Esophagus (tissue), 2 donors: ENCODE results near the gene CSNK1G1. TPM values are rescaled to one million over a fixed set of nuclear protein-coding genes. Genes with fewer than 3 reads are reported as not detected.
A peak's percentile ranks its signal among the peaks of the same experiment; 100 is the strongest.

Experiments used
- H3K27ac ChIP-seq, 2 donors: one replicate each; pipeline ENCODE4 v1.5.1; 2013; ENCODE audit warnings: low read depth in 2 of 2, mild to moderate bottlenecking in 2 of 2, inconsistent platforms in 1 of 2, low read length in 1 of 2, moderate library complexity in 1 of 2
- H3K27me3 ChIP-seq, 2 donors: one replicate each; pipeline ENCODE4 v1.6.1; 2013; ENCODE audit warnings: low read length in 2 of 2, control low read depth in 1 of 2, mild to moderate bottlenecking in 1 of 2; ENCODE audit not compliant: insufficient read depth in 2 of 2, control insufficient read depth in 1 of 2
- H3K36me3 ChIP-seq, 2 donors: one replicate each; pipeline ENCODE4 v1.6.1; 2013; ENCODE audit warnings: low read length in 1 of 2; ENCODE audit not compliant: control insufficient read depth in 2 of 2, insufficient read depth in 2 of 2
- H3K4me1 ChIP-seq, 2 donors: one replicate each; pipeline ENCODE4 v1.6.1; 2013; ENCODE audit warnings: low read length in 1 of 2; ENCODE audit not compliant: control insufficient read depth in 2 of 2, insufficient read depth in 2 of 2
- H3K4me3 ChIP-seq, 2 donors: one replicate each; pipeline ENCODE4 v1.5.1; 2013; ENCODE audit warnings: low read length in 2 of 2, mild to moderate bottlenecking in 2 of 2, low read depth in 1 of 2, moderate library complexity in 1 of 2
- H3K9me3 ChIP-seq, 2 donors: one replicate each; pipeline ENCODE4 v1.6.1; 2013; ENCODE audit warnings: mild to moderate bottlenecking in 2 of 2, low read depth in 1 of 2, low read length in 1 of 2, moderate library complexity in 1 of 2; ENCODE audit not compliant: control insufficient read depth in 2 of 2, insufficient read depth in 1 of 2
- WGBS, 2 donors: extraction: QIAGEN DNeasy Blood & Tissue Kit; methylation state at CpG; one replicate each; pipeline ENCODE4 v1.1.7; 2013; 5-methylcytosine and 5-hydroxymethylcytosine counted together
- polyA plus RNA-seq, 2 donors: library from polyadenylated mRNA; stranded (reverse); fragments of 200-250 nt; gene quantifications; one replicate each; pipeline ENCODE4 v1.2.3, GENCODE V29; 2013
- donor health status: healthy with polysubstance abuse.
- donor health status: Bipolar disorder and iron deficiency.

The CSNK1G1 gene
- polyA plus RNA-seq, 2 donors, result 3.8 to 4.6 TPM

- H3K4me3 ChIP-seq, result peak overlapping the region; percentile 34 to 96
- 54 to 56% methylated on average over 14 of the region's 14 CpGs for WGBS, 2 donors
Observed at GRCh38 chr15:64163659-64164362, 192.2 kb downstream of the CSNK1G1 start.

GRCh38 chr15:64162869-64163658, 192.9 kb downstream of the CSNK1G1 start, which contains the start of gene PPIB:
PPIB (minus strand) TSS chr15:64163022; CDS start chr15:64162986, 36 bp downstream.
- WGBS, 2 donors, result 0% methylated on average over 45 to 69 of the region's 69 CpGs
- peak within 1 kb of the TSS; percentile 92 to 95 for H3K27ac ChIP-seq
- H3K27me3 ChIP-seq, result no peaks in the 10 kb centered on the region
- H3K4me1 ChIP-seq, result peaks cover 4 to 5% of the 10 kb centered on the region in 2 donors
- H3K36me3 ChIP-seq, result peaks cover 14 to 21% of the 10 kb centered on the region in 2 donors
- peak within 1 kb of the TSS; percentile 96 to 97 for H3K4me3 ChIP-seq
- H3K9me3 ChIP-seq, result no peaks in the 10 kb centered on the region

More at GRCh38 chr15:64163659-64164362, 192.2 kb downstream of the CSNK1G1 start:
- Histone ChIP-seq H3K27ac (peak overlapping the region; percentile 81 to 93), H3K27me3 (no peaks in the 10 kb centered on the region), H3K9me3 (no peaks in the 10 kb centered on the region), H3K4me1 (peaks cover 4 to 5% of the 10 kb centered on the region in 2 donors), H3K36me3 (peaks cover 10 to 14% of the 10 kb centered on the region in 2 donors)

GRCh38 chr15:64162478-64162868, 193.5 kb downstream of the CSNK1G1 start:
- WGBS, 2 donors, result 1% methylated on average over 21 of the region's 21 CpGs
- peak overlapping the region; percentile 92 to 95 for H3K27ac ChIP-seq
- H3K4me1 ChIP-seq, result peaks cover 4 to 5% of the 10 kb centered on the region in 2 donors
- peak overlapping the region; percentile 96 to 97 for H3K4me3 ChIP-seq
- no peaks in the 10 kb centered on the region for H3K27me3 ChIP-seq
- H3K9me3 ChIP-seq, result no peaks in the 10 kb centered on the region
- peaks cover 18 to 25% of the 10 kb centered on the region in 2 donors for H3K36me3 ChIP-seq

GRCh38 chr15:64161688-64162477, 194.1 kb downstream of the CSNK1G1 start:
- peak overlapping the region in 1 of 2 donors; percentile 92 for H3K27ac ChIP-seq
- no peaks in the 10 kb centered on the region for H3K27me3 ChIP-seq
- peaks cover 22 to 29% of the 10 kb centered on the region in 2 donors for H3K36me3 ChIP-seq
- H3K4me3 ChIP-seq, result peak overlapping the region; percentile 96 to 97
- no peaks in the 10 kb centered on the region for H3K9me3 ChIP-seq
- WGBS, 2 donors, result 50% methylated on average over 12 of the region's 12 CpGs
- H3K4me1 ChIP-seq, result peaks cover 4 to 5% of the 10 kb centered on the region in 2 donors

GRCh38 chr15:64158363-64159134, 197.4 kb downstream of the CSNK1G1 start:
- 83 to 86% methylated on average over 11 of the region's 11 CpGs for WGBS, 2 donors
- Histone ChIP-seq H3K4me1 (peaks cover 4 to 5% of the 10 kb centered on the region in 2 donors), H3K4me3 (no peak overlapping the region), H3K9me3 (no peaks in the 10 kb centered on the region), H3K27ac (no peak overlapping the region), H3K36me3 (peaks cover 40 to 41% of the 10 kb centered on the region in 2 donors), H3K27me3 (no peaks in the 10 kb centered on the region)

GRCh38 chr15:64157599-64158125, 198.3 kb downstream of the CSNK1G1 start:
- 89 to 91% methylated on average over 1 of the region's 1 CpG for WGBS, 2 donors
- Histone ChIP-seq H3K36me3 (peaks cover 40 to 41% of the 10 kb centered on the region in 2 donors), H3K4me3 (no peak overlapping the region), H3K4me1 (peaks cover 4 to 5% of the 10 kb centered on the region in 2 donors), H3K27ac (no peak overlapping the region), H3K9me3 (no peaks in the 10 kb centered on the region), H3K27me3 (no peaks in the 10 kb centered on the region)

GRCh38 chr15:64156652-64157331, 199.2 kb downstream of the CSNK1G1 start:
- H3K4me1 ChIP-seq, result peaks cover 4 to 9% of the 10 kb centered on the region in 2 donors
- 88 to 90% methylated on average over 16 of the region's 16 CpGs for WGBS, 2 donors
- H3K9me3 ChIP-seq, result no peaks in the 10 kb centered on the region
- no peak overlapping the region for H3K4me3 ChIP-seq
- H3K27ac ChIP-seq, result no peak overlapping the region
- H3K27me3 ChIP-seq, result no peaks in the 10 kb centered on the region
- H3K36me3 ChIP-seq, result peaks cover 40 to 41% of the 10 kb centered on the region in 2 donors

GRCh38 chr15:64155802-64156651, 199.9 kb downstream of the CSNK1G1 start:
- H3K36me3 ChIP-seq, result peaks cover 40 to 41% of the 10 kb centered on the region in 2 donors
- peaks cover 0 to 9% of the 10 kb centered on the region in 2 donors for H3K4me1 ChIP-seq
- 89 to 90% methylated on average over 15 of the region's 15 CpGs for WGBS, 2 donors
- H3K27me3 ChIP-seq, result peaks cover 0 to 2% of the 10 kb centered on the region in 2 donors
- H3K9me3 ChIP-seq, result no peaks in the 10 kb centered on the region
- H3K4me3 ChIP-seq, result no peak overlapping the region
- no peak overlapping the region for H3K27ac ChIP-seq
